HG03439 (cell line): ENCODE results near the gene C19orf81.
"Not testable (repeated sequence)": the region's sequence is repeated elsewhere in the genome, so short reads cannot be mapped to it uniquely, and the experiment has no call there.

Experiments used
- ATAC-seq: cut with Tn5 transposase; IDR thresholded peaks from one replicate; pipeline ENCODE4 v1.9.1; 2021; ENCODE audit warnings: mild to moderate bottlenecking, moderate library complexity; ENCODE audit not compliant: unreplicated experiment

Gene C19orf81

DNA sequence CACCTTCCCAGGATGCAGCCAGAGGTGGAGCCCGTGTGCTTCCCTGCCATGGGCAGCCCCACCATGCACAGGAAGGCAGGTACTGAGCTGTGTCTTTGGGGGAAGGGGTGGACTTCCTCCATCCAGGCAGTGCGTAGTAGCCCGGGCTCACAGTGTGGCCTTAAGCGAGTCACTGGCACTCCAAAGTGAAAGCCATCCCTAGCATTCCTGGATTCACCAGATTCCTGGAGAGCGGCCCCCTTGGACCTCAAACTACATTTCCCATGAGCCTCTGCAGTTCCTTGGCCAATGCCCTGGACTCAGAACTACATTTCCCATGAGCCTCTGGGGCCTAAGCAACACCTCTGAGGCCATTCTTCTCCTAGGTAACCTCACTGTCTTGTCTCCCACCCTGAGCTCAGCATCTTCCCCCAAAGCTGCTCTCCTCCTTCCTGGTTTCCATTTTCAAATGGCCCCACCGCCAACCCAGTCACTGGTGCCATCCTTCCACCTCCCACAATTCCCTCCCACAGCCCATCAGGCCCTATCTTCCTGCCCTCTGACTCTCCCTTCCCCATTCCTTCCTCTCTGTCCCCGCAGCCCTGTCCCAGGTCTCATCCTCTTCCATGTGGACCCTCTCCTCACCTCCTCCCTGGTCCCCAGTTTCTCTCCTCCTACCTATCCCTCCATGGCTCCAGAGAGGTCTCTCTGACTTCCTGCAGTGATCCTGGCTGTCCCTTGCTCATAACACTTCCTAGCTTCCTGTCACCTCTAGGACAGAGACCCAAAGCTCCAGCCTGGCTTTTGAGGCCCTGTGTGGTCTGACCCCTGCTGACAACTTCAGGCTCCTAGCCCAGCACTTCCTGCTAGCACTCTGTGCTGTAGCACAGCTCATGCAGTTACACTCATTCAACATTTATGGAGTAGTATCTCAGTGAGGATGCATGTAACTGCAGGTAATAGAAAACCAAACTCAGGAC, at the start of gene C19orf81:
TSS of gene C19orf81 (plus strand) at position 13 of the 959 bp plus-strand sequence. CDS start at position 13, 0 bp downstream.
- ATAC-seq: no peak

DNA sequence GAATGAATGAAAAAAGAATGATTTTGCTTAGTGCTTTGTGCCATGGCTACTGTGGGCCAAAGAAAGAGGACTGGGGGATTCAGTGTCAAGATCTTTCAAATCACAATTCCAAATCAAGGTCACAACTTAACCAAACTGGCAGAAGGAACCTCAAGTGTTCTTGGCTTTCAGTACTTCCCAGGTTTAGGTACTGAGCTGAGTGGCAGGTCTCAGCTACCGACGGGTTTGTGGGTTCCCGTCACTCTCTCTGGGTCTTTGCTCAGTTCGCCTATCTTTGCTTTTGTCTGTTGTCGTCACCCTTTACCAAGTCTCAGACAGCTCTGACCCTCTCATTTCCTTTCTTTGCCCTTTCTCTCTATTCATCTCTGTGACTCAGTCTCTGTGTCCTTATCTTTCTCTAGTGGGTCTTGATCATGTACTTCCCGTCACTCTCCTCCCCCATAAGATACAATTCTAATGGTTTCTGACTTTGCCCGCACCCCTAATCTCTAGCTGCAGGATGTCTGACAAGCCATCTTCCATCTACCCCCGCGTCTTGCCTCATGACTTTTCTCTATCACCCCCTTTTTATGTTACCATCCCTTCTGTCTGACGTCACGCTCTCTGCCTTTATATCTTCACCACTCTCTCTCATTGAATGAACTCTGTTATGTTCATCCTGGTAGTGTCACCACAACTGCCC, 47.7 kb upstream of the C19orf81 start:
- no peak for ATAC-seq

DNA sequence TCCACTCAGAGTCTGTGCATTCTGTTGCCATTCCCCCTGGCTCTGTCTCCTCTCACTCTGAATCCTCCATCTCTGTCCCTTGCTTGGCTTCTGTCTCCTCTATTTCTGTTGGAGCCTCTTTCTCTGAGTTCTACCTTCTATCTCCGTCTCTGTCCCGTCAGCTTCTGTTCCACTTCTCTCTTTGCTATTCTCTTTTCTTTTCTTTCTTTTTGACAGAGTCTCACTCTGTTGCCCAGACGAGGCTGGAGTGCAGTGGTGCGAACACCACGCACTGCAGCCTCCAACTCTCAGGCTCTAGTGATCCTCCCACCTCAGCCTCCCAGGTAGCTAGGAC, 47.2 kb upstream of the C19orf81 start:
- no peak for ATAC-seq

DNA sequence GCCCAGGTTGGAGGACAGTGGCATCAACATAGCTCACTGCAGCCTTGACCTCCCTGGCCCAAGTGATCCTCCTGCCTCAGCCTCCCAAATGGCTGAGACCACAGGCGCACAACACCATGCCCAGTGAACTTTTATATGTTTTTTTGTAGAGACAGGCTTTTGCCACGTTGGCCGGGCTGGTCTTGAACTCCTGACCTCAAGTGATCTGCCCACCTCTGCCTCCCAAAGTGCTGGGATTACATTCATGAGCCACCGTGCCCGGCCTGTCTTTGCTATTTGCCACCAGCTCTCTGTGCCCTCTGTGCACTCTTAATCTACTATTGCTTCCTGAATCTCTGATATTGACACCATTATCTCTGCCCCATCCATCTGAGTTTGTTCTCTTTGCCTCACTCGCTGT, 46.7 kb upstream of the C19orf81 start:
- ATAC-seq: no peak

DNA sequence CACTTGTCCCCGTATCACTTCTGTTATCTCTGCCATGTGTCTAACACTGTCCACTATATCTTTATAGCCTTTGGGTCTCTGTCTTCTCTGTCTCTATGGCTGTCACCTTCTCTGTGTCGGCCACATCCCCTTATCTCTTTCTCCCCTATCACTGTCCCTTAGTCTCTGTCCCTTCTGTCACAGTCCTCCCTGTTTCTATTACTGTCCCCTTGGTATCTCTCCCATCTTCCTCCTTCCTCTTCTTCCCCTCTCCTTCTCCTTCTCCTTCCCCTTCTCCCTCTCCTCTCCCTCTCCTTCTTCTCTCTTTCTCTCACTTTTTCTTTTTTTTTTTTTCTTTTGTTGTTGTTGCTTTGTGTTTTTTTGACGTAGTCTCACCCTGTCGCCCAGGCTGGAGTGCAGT, 46.3 kb upstream of the C19orf81 start:
- ATAC-seq: no peak

DNA sequence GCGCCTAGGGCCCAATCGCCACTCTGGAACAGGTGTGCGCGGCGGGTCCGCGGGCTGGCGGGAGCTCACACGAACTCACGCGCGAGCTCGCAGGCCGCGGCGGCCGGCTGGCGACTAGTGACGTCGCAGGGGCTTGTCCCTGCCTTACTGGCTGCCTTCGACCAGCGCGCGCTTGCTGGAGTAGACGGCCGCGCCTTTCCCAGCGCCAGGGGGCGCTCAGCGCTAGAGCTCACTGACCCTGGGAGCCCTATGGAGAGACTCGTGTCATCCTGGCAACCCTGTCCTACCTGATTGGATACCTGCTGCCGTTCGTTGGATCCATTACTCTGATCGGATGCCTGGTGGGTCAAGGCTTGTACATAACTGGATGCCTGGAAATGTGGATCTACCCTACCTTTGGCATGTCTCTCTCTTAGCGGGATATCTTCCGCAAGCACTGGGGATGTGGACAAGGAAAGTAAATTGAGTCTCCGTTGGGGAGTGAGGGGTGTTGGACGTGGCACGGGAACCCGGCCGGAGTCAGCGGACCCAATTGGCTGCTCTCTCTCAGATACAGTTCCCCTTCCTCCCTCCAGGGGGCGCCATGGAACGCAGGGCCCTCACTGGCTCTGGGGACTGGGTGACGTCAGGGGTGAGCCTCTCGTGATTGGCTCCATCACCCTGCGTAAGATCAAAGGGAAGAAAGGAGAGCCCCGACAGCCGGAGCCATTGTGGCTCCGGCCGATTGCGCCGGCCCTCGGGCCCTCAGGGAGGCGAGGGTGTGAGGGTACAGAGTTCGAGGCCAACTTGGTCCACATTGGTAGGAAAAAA, 44.8 kb upstream of the C19orf81 start:
- ATAC-seq: not testable (repeated sequence)

DNA sequence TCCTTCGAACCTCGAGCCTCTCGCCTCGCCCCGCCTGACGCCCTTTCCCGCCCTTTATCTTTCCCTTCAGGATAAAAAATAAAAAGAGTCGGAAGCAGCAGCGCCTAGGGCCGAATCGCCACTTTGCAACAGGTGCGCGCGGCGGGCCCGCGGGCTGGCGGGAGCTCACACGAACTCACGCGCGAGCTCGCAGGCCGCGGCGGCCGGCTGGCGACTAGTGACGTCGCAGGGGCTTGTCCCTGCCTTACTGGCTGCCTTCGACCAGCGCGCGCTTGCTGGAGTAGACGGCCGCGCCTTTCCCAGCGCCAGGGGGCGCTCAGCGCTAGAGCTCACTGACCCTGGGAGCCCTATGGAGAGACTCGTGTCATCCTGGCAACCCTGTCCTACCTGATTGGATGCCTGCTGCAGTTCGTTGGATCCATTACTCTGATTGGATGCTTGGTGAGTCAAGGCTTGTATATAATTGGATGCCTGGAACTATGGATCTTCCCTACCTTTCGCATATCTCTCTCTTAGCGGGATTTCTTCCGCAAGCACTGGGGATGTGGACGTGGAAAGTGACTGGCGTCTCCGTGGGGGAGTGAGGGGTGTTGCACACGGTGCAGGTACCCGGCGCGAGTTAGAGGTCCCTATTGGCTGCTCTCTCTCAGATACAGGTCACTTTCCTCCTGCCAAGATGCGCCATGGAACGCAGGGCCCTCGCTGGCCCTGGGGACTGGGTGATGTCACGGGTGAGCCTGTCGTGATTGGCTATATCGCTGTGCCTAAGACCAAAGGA, 43.0 kb upstream of the C19orf81 start:
- ATAC-seq: not testable (repeated sequence)

DNA sequence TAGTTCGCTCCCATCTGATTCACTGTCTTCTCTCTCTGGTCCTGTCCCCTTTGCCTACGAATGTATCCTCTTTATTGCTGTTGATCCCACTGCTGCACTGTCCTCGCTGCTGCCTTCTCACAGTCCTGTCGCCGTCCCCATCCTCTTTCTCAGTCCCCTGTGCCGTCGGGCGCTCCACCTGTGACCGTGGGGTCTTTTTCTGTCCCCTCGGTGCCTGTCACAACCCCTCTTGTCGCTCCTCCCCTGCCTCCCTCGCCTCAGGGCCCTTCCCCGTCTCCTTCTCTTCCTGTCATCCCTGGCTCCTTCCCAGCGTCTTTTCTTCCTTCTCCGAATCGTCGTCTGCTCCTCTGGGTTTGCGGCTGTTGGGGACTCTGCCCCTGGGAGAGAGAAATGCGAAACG, 41.9 kb upstream of the C19orf81 start:
- no peak for ATAC-seq

DNA sequence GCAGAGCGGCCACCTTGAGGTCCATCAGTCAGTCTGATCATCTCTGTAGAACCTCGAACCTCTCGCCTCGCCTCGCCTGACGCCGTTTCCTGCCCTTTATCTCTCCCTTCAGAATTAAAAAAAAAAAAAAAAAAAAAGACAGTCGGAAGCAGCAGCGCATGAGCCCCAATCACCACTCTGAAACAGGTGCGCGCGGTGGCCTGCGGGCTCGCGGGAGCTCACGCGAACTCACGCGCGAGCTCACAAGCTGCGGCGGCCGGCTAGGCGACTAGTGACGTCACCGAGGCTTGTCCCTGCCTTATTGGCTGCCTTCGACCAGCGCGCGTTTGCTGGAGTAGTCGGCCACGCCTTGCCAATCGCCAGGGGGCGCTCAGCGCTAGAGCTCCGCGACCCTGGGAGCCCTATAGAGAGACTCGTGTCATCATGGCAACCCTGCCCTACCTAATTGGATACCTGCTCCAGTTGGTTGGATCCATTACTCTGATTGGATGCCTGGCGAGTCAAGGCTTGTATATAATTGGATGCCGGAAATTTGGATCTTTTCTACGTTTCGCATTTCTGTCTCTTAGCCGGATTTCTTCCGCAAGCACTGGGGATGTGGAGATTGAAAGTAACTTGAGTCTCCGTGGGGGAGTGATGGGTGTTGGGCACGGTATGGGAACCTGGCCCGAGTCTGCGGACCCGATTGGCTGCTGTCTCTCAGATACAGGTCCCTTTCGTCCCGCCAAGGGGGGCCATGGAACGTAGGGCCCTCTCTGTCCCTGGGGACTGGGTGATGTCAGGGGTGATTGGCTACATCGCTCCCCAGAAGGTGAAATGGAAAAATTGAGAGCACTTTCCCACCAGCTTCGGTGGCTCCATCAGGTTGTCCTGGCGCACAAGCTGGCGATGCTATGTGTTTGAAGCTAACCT, 41.1 kb upstream of the C19orf81 start:
- no peak for ATAC-seq

DNA sequence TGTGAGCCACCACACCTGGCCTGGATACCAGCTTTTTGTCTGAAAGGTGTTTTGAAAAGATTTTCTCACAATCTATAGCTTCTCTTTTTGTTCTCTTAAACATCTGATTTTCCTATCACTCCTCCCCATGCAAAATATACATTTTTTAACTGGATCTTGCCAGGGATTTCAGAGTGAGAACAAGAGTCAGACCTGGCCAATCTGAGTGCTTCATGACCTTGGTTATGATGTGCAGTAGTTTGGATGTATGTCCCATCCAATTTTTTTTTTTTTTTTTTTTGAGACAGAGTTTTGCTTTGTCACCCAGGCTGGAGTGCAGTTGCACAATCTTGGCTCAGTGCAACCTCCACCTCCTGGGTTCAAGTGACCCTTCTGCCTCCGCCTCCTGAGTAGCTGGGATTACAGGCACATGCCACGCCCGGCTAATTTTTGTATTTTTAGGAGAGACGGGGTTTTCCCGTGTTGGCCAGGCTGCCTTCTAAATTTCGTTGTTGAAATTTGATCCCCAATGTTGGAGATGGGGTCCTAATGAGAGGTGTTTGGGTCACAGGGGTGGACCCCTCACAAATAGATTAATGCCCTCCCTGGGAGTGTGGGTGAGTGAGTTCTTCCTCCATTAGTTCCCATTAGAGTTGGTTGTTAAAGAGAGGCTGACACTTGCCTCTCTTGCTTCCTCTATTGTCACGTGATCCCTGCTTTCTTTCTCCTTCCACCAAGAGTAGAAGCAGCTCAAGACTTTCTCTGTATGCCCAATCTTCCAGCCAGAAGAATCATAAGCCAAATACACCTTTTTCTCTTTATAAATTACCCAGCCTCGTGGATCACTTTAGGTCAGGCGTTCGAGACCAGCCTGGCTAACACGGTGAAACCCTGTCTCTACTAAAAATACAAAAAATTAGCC, 36.5 kb upstream of the C19orf81 start:
- not testable (repeated sequence) for ATAC-seq

DNA sequence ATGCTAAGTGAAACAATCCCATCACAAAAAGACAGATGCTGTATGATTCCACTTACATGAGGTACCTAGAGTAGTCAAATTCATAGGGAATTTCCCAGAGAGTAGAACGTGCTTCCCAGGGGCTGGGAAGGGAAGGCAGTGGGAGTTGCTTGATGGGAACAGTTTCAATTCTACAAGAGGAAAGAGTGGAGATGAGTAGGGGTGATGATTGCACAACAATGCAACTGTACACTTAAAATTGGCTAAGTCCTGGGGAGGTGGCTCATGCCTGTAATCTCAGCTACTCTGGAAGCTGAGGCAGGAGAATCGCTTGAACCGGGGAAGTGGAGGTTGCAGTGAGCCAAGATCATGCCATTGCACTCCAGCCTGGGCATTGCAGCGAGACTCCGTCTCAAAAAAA, 30.9 kb upstream of the C19orf81 start:
- ATAC-seq: not testable (repeated sequence)

DNA sequence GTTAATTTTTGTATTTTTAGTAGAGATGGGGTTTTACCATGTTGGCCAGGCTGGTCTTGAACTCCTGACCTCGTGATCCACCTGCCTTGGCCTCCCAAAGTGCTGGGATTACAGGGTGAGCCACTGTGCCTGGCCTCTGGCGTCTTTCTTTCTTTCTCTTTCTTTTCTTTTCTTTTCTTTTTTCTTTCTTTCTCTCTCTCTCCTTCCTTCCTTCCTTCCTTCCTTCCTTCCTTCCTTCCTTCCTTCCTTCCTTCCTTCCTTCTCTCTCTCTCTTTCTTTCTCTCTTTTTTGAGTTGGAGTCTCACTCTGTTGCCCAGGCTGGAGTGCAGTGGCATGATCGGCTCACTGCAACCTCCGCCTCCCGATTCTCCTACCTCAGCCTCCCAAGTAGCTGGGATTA, 30.1 kb upstream of the C19orf81 start:
- ATAC-seq: not testable (repeated sequence)

DNA sequence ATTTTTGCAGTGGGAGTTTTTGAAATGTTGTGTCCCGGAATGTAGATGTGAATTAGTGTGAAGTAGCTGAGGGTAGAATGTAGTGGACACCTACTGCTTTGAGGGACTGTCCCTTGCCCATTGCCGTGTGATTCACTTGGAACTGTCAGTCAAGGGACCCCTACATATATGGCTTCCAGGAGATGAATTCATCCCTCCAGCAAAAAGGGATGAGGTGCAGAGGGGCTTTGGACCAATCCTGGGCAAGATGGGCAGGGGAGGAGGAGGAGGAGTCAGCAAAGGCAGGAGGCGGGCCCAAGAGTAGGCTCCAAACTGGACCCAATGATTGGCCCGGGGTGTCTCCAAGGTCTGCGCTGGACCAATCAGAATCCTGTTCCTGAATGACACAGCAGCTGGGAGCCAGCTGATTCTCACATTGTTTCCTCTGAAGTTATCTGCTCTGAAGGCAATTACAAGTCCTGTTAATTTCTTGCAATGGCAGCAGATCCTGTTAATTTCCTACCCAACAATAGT, 28.8 kb upstream of the C19orf81 start:
- ATAC-seq: not testable (repeated sequence)

DNA sequence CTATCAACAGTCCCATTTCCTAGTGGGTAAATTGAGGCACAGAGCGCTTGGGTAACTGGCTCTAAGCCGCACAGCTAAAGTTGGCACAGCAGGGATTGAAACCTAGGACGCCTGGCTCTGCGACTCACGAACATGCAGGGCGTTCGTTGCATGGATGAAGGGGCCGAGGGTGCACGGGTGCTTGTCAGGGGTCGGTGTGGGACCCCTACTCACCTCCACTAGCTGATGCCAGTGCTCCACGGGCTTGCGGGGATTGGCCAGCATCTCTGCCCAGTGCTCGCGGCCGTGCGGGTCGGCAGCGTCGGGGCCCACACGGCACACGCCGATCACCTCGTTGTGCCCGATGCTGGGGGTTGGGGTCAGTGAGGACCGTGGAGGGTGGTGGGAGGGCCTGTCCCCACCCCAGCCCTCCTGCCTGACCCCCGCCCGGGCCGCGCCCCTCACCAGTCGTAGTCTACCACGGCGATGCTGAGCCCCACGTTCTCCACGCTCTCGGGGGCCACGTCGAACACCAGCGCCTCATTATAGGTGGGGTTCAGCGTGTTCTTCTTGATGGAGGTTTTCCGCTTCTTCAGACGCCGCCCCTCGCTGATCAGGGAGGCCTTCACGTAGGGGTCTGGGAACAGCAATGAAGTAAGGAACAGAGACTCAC, 24.2 kb upstream of the C19orf81 start:
- ATAC-seq: no peak

DNA sequence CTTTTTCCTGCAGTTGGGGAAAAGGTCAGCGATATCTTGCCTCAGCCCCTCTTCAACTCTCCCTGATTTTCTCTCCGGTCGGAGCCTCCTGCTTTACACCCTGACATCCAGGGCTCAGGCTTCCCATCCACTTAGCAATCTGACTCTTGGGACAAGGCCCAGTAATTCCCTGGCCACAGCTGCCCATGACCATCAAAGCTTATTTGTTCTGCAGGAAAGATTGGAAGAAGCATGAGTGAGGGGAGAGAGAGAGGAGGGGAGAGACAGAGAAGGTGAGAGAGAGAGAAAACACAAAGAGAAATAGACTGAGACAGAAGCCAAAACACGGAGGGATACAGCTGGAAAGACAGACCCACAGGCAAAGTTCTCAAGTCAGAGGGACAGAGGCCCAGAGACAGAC, 23.2 kb upstream of the C19orf81 start:
- ATAC-seq: no peak

DNA sequence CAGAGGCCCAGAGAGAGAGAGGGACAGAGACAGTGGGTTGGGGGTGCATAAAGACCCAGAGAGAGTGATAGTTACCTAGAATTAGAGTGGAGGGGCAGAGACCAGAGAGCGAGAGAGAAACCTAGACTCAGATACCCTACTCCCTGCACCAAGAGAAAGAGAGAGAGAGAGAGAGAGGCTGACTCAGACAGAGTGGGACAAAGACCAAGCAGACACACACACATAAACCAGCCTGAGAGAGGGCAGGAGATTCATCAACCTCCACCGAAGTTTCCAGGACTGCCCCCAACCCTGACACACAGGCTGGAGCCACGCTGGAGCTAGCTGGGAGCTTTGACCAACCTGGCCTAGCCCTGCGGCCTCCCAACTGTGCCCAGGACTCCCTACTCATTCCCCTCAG, 22.4 kb upstream of the C19orf81 start:
- no peak for ATAC-seq

DNA sequence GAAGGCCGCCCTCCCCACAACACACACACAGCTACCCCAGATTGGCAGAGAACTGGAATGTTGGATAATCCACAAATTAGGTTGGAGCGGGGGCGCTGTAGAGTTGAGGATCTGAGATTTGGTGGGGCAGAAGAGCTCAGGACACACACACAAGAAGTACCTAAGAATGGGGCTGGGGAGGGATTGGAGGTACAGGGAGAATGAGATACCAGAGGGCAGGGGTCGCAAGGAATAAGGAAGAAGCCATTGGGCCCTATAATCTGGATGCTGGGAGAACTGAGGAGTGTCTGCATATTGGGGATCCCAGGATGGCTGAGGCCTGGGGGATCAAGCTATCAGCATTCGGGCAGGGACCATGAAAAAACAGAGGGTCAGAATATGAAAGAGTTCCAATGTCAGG, 21.1 kb upstream of the C19orf81 start:
- no peak for ATAC-seq

DNA sequence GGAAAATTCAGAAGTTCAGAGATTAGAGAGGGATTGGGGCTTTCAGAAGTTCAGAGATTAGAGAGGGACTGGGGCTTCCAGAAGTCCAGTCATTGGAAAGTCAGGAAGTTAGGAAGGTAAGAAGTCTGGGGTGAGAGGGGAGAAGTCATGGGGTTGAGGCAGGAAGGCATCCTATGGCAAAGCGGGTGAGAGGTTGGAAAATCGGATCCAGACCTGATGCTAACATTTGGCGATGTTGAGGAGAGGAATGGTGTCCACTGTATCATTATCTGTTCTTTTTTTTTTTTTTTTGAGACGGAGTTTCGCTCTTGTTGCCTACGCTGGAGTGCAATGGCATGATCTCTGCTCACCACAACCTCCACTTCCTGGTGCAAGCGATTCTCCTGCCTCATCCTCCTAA, 20.7 kb upstream of the C19orf81 start:
- no peak for ATAC-seq
